T-helper 2 cell (primary cell): ENCODE data around the gene C20orf144.

Experiments used
- DNase-seq, 5 experiments: peaks; one replicate each; pipeline versions ENCODE4 v3.0.0 to v3.0.0-alpha.2; 2012 to 2022

Gene C20orf144

GRCh38 chr20:33677991-33678702 lies 16.0 kb downstream of the C20orf144 start:
- no peak for DNase-seq

GRCh38 chr20:33679758-33680485 lies 17.8 kb downstream of the C20orf144 start:
- DNase-seq = peak in 2 of 5 experiments; percentile 33 to 80

GRCh38 chr20:33680686-33681085 lies 18.6 kb downstream of the C20orf144 start:
- DNase-seq = no peak

- DNase-seq = no peak
These were observed 19.2 kb downstream of the C20orf144 start for GRCh38 chr20:33681288-33681687.

GRCh38 chr20:33681728-33682353 lies 19.7 kb downstream of the C20orf144 start:
- peak in 1 of 5 experiments; percentile 28 for DNase-seq

- peak in 1 of 5 experiments; percentile 19 for DNase-seq
These were observed 22.6 kb downstream of the C20orf144 start for GRCh38 chr20:33684533-33685327.

- peak in 4 of 5 experiments; percentile 31 to 82 (median 46) for DNase-seq
These were observed 23.4 kb downstream of the C20orf144 start for GRCh38 chr20:33685328-33686099.

GRCh38 chr20:33686100-33686983 lies 24.2 kb downstream of the C20orf144 start, which contains the start of gene E2F1:
E2F1 (minus strand) TSS chr20:33686385; CDS start chr20:33686264, 121 bp downstream.
- peak; percentile 90 to 97 (median 93) for DNase-seq

- no peak for DNase-seq
These were observed 24.8 kb downstream of the C20orf144 start for GRCh38 chr20:33686984-33687366.

GRCh38 chr20:33687370-33687915 lies 25.3 kb downstream of the C20orf144 start:
- DNase-seq = no peak

GRCh38 chr20:33687993-33688937 lies 26.1 kb downstream of the C20orf144 start:
- no peak for DNase-seq

- no peak for DNase-seq
These were observed 26.9 kb downstream of the C20orf144 start for GRCh38 chr20:33688938-33689424.

- DNase-seq = no peak
These were observed 27.4 kb downstream of the C20orf144 start for GRCh38 chr20:33689493-33689892.

- peak in 2 of 5 experiments; percentile 56 to 65 for DNase-seq
These were observed 27.8 kb downstream of the C20orf144 start for GRCh38 chr20:33689973-33690372.

GRCh38 chr20:33693289-33693688 lies 31.2 kb downstream of the C20orf144 start:
- DNase-seq = no peak

GRCh38 chr20:33693741-33694638 lies 31.9 kb downstream of the C20orf144 start:
- no peak for DNase-seq

GRCh38 chr20:33694639-33695012 lies 32.5 kb downstream of the C20orf144 start:
- no peak for DNase-seq

- DNase-seq = no peak
These were observed 34.3 kb downstream of the C20orf144 start for GRCh38 chr20:33696448-33696847.
